Measurements from ENCODE around the gene UBE2E2. TPM values are rescaled to one million over a fixed set of nuclear protein-coding genes. Genes with fewer than 3 reads are reported as not detected.

Gene UBE2E2
- total RNA-seq, 3 donors from 2014 or later (not counting 1 experiment from before 2014, with no cell fraction given), result 4.8 to 6.1 (median 5.3) TPM

DNA sequence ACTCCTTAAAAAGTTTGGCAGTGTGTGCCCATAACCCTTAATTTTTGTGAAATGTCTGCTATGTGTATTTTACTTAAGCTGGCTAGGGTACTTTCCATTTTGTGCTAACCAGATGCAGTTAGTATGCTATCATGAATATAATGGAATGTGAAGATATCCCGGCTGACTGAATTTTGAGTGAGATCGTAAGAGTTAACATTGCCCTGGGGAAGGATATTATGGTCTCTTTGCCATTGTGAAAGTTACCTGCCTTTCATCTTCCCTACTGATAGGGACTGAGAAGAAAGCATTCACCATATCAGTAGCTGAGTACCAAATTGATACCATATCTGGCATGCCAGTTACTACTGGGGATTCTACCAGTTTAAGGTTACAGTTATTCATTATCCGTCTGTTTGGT is 243.2 kb downstream of the UBE2E2 start:
- Mint-ChIP-seq H3K27me3 (ENCODE audit: low read depth in 2 of 2) (no peaks in the 10 kb centered on the region), H3K9me3 (no peaks in the 10 kb centered on the region), H3K36me3 (no peaks in the 10 kb centered on the region), H3K4me3 (no peak overlapping the region), H3K27ac (no peak overlapping the region), H3K4me1 (peaks cover 11% of the 10 kb centered on the region in 2 donors)
- Histone ChIP-seq H3K4me3 (ENCODE audit: low read length) (no peak overlapping the region), H3K9me3 (ENCODE audit: control insufficient read depth, insufficient read depth, low read length) (no peaks in the 10 kb centered on the region), H3K27me3 (ENCODE audit: control insufficient read depth, insufficient read depth, low read length) (no peaks in the 10 kb centered on the region), H3K27ac (ENCODE audit: low read length) (no peak overlapping the region), H3K36me3 (ENCODE audit: control insufficient read depth, insufficient read depth, low read length) (no peaks in the 10 kb centered on the region), H3K4me1 (ENCODE audit: control insufficient read depth, insufficient read depth, low read length) (peaks cover 4% of the 10 kb centered on the region)
- WGBS (ENCODE audit: insufficient coverage), result 97% methylated on average over 3 of the region's 3 CpGs
- intact Hi-C loops (cut with micrococcal nuclease), result no loop called here
- ATAC-seq, result no peak
- TF ChIP-seq, protein P1, sequence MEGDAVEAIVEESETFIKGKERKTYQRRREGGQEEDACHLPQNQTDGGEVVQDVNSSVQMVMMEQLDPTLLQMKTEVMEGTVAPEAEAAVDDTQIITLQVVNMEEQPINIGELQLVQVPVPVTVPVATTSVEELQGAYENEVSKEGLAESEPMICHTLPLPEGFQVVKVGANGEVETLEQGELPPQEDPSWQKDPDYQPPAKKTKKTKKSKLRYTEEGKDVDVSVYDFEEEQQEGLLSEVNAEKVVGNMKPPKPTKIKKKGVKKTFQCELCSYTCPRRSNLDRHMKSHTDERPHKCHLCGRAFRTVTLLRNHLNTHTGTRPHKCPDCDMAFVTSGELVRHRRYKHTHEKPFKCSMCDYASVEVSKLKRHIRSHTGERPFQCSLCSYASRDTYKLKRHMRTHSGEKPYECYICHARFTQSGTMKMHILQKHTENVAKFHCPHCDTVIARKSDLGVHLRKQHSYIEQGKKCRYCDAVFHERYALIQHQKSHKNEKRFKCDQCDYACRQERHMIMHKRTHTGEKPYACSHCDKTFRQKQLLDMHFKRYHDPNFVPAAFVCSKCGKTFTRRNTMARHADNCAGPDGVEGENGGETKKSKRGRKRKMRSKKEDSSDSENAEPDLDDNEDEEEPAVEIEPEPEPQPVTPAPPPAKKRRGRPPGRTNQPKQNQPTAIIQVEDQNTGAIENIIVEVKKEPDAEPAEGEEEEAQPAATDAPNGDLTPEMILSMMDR (IDR thresholded peaks at IDR 0.05), result no peak
- DNase-seq, result no peak

DNA sequence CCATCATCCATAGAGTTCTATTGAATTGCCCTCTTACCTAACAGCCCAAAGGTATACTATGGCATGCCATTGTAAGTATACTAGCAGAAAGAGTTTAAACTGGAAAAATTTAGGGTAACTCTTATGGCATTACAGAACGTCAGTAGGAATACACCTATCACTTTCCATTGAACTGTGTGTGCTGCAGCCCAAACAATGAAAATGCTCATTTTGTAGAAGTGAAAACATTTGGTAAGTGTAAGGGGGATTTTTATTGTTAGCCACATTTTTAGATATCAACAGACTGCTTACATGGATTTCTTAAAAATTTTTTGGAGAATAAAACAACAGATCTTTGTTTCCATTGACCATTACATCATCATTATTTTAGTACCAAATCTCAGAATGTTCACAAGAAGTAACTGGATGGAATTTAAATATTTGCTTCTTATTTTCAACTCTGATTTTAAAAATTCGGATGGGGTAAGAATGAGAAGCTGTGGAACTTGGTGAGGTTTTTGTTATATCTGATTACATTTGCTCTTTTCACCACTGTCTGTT is 245.9 kb downstream of the UBE2E2 start:
- Mint-ChIP-seq H3K4me3 (no peak overlapping the region), H3K9me3 (no peaks in the 10 kb centered on the region), H3K27me3 (ENCODE audit: low read depth in 2 of 2) (no peaks in the 10 kb centered on the region), H3K27ac (no peak overlapping the region), H3K4me1 (no peaks in the 10 kb centered on the region), H3K36me3 (no peaks in the 10 kb centered on the region)
- H3K9me3 ChIP-seq (ENCODE audit: control insufficient read depth, insufficient read depth, low read length), result no peaks in the 10 kb centered on the region
- no peak overlapping the region for H3K4me3 ChIP-seq (ENCODE audit: low read length)
- TF ChIP-seq, protein P1 (IDR thresholded peaks at IDR 0.05), result no peak
- H3K27me3 ChIP-seq (ENCODE audit: control insufficient read depth, insufficient read depth, low read length), result no peaks in the 10 kb centered on the region
- ATAC-seq (no peak), DNase-seq (no peak)
- WGBS (ENCODE audit: insufficient coverage), result no CpG with 5 or more reads among the region's 2 CpGs
- H3K36me3 ChIP-seq (ENCODE audit: control insufficient read depth, insufficient read depth, low read length), result no peaks in the 10 kb centered on the region
- H3K27ac ChIP-seq (ENCODE audit: low read length), result no peak overlapping the region
- no peaks in the 10 kb centered on the region for H3K4me1 ChIP-seq (ENCODE audit: control insufficient read depth, insufficient read depth, low read length)
- intact Hi-C loops (cut with micrococcal nuclease), result no loop called here

DNA sequence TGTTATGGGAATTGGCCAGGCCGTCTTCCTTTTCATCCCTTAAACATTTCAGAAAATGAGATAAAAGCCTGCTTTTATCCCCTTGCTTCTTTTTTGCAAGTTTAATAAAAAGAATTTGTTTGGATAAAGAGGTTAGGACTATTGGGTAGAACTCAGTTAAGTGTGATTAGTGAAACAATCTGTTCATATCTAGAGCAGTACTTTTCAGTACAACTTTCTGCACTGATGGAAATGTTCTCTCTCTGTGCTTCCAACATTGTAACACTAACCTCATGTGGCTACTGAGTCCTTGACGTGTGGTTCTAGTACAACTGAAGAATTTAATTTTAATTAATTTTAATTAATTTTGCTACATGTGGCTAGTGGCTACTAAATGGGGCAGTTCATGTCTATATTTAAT is 246.9 kb downstream of the UBE2E2 start:
- Mint-ChIP-seq H3K9me3 (no peaks in the 10 kb centered on the region), H3K36me3 (no peaks in the 10 kb centered on the region), H3K4me3 (no peak overlapping the region), H3K4me1 (no peaks in the 10 kb centered on the region), H3K27ac (no peak overlapping the region), H3K27me3 (ENCODE audit: low read depth in 2 of 2) (peaks cover 0 to 4% of the 10 kb centered on the region in 2 donors)
- Histone ChIP-seq H3K4me3 (ENCODE audit: low read length) (no peak overlapping the region), H3K9me3 (ENCODE audit: control insufficient read depth, insufficient read depth, low read length) (no peaks in the 10 kb centered on the region), H3K36me3 (ENCODE audit: control insufficient read depth, insufficient read depth, low read length) (no peaks in the 10 kb centered on the region), H3K27me3 (ENCODE audit: control insufficient read depth, insufficient read depth, low read length) (no peaks in the 10 kb centered on the region), H3K27ac (ENCODE audit: low read length) (no peak overlapping the region), H3K4me1 (ENCODE audit: control insufficient read depth, insufficient read depth, low read length) (no peaks in the 10 kb centered on the region)
- ATAC-seq (no peak), DNase-seq (no peak)
- intact Hi-C loops (cut with micrococcal nuclease), result no loop called here
- WGBS (ENCODE audit: insufficient coverage), result no CpG with 5 or more reads among the region's 2 CpGs
- TF ChIP-seq, protein P1 (IDR thresholded peaks at IDR 0.05), result no peak

DNA sequence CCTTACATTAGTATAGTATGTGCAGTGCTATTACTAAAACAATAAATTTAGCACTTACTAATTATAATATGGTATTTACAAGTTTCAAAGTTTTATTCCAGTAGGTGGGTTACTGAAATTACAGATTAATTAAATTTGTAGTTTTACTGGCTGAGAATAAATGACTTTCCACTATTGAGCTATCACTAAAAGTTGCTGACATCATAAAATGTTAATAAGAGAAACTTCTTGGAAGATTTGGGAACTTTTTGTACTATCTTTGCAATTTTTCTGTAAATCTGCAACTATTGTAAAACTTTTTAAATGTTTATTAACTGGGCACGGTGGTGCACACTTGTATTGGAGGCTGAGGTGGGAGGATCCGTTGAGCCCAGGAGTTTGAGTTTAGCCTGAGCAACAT is 247.7 kb downstream of the UBE2E2 start:
- WGBS (ENCODE audit: insufficient coverage), result 80% methylated on average over 2 of the region's 2 CpGs
- peaks cover 0 to 4% of the 10 kb centered on the region in 2 donors for H3K27me3 Mint-ChIP-seq (ENCODE audit: low read depth in 2 of 2)
- Histone ChIP-seq H3K9me3 (ENCODE audit: control insufficient read depth, insufficient read depth, low read length) (no peaks in the 10 kb centered on the region), H3K36me3 (ENCODE audit: control insufficient read depth, insufficient read depth, low read length) (no peaks in the 10 kb centered on the region), H3K4me3 (ENCODE audit: low read length) (no peak overlapping the region), H3K27ac (ENCODE audit: low read length) (no peak overlapping the region), H3K27me3 (ENCODE audit: control insufficient read depth, insufficient read depth, low read length) (no peaks in the 10 kb centered on the region), H3K4me1 (ENCODE audit: control insufficient read depth, insufficient read depth, low read length) (no peaks in the 10 kb centered on the region)
- DNase-seq (no peak), ATAC-seq (no peak)
- intact Hi-C loops (cut with micrococcal nuclease), result no loop called here
- no peaks in the 10 kb centered on the region for H3K4me1 Mint-ChIP-seq
- H3K36me3 Mint-ChIP-seq, result no peaks in the 10 kb centered on the region
- H3K9me3 Mint-ChIP-seq, result no peaks in the 10 kb centered on the region
- no peak overlapping the region for H3K4me3 Mint-ChIP-seq
- TF ChIP-seq, protein P1 (IDR thresholded peaks at IDR 0.05), result no peak
- no peak overlapping the region for H3K27ac Mint-ChIP-seq

Measured in natural killer cell (primary cell).